ENCODE data around the gene MED27. TPM values are rescaled to one million over a fixed set of nuclear protein-coding genes. Genes with fewer than 3 reads are reported as not detected.

The MED27 gene
- total RNA-seq, 1 experiment from 2014 or later: 30.4 TPM

- Mint-ChIP-seq H3K27ac (ENCODE audit: unreplicated experiment) (no peak overlapping the region), H3K4me1 (ENCODE audit: low read depth, unreplicated experiment) (no peaks in the 10 kb centered on the region), H3K4me3 (ENCODE audit: unreplicated experiment) (no peak overlapping the region), H3K9me3 (ENCODE audit: unreplicated experiment) (no peaks in the 10 kb centered on the region), H3K27me3 (ENCODE audit: insufficient read depth, unreplicated experiment) (no peaks in the 10 kb centered on the region), H3K36me3 (ENCODE audit: insufficient read depth, unreplicated experiment) (peaks cover 10% of the 10 kb centered on the region)
- ChIA-PET POLR2A (no interaction called here), CTCF (no interaction called here)
- Histone ChIP-seq H3K4me1 (no peaks in the 10 kb centered on the region), H3K4me3 (ENCODE audit: low read depth, low read length) (no peak overlapping the region), H3K27me3 (replicated peaks; ENCODE audit: control insufficient read depth, insufficient read depth, low read length) (no peaks in the 10 kb centered on the region), H3K9me3 (no peaks in the 10 kb centered on the region), H3K36me3 (ENCODE audit: control insufficient read depth, insufficient read depth, low read length) (no peaks in the 10 kb centered on the region)
- no TSS peak for BruUV-seq (replicated peaks)
- DNase-seq: no peak
- intact Hi-C loops (cut with micrococcal nuclease; ENCODE audit: unreplicated experiment): no loop called here
- TF ChIP-seq, protein P1, sequence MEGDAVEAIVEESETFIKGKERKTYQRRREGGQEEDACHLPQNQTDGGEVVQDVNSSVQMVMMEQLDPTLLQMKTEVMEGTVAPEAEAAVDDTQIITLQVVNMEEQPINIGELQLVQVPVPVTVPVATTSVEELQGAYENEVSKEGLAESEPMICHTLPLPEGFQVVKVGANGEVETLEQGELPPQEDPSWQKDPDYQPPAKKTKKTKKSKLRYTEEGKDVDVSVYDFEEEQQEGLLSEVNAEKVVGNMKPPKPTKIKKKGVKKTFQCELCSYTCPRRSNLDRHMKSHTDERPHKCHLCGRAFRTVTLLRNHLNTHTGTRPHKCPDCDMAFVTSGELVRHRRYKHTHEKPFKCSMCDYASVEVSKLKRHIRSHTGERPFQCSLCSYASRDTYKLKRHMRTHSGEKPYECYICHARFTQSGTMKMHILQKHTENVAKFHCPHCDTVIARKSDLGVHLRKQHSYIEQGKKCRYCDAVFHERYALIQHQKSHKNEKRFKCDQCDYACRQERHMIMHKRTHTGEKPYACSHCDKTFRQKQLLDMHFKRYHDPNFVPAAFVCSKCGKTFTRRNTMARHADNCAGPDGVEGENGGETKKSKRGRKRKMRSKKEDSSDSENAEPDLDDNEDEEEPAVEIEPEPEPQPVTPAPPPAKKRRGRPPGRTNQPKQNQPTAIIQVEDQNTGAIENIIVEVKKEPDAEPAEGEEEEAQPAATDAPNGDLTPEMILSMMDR (IDR thresholded peaks at IDR 0.05; ENCODE audit: insufficient read depth in 1 of 2, low read depth in 1 of 2, low read length in 1 of 2, severe bottlenecking in 1 of 2, unreplicated experiment in 1 of 2): no peak
These were observed 205.2 kb downstream of the MED27 start for GRCh38 chr9:131874447-131874846.

DNA sequence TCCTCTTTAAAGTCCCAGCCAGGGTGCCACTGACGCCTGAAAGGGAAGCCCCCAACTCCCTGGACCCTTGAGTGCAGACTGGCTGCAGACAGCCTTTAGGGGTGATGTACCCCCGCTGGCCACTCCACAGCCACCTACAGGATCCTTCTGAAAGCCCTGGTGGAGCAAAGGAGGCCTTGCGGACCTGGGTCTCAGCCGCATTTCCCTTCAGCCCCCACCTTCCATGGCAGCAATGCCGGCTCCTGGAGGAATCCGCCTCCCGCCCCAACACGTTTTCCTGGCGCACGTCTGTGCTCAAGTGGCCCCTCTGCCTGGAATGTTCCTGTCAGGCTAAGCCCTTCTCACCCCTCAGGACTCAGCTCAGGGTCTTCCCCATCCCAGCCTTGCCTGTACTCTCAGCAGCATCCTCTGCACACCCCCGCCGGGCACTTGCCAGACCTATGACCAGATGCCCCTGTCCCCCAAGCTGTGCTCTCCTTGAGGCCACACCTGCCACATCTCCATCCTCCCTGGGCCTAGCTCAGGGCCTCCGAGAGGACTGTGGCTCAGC, 205.7 kb downstream of the MED27 start:
- Mint-ChIP-seq H3K27me3 (ENCODE audit: insufficient read depth, unreplicated experiment) (no peaks in the 10 kb centered on the region), H3K9me3 (ENCODE audit: unreplicated experiment) (no peaks in the 10 kb centered on the region), H3K27ac (ENCODE audit: unreplicated experiment) (no peak overlapping the region), H3K4me1 (ENCODE audit: low read depth, unreplicated experiment) (no peaks in the 10 kb centered on the region), H3K4me3 (ENCODE audit: unreplicated experiment) (no peak overlapping the region), H3K36me3 (ENCODE audit: insufficient read depth, unreplicated experiment) (peaks cover 10% of the 10 kb centered on the region)
- Histone ChIP-seq H3K9me3 (no peaks in the 10 kb centered on the region), H3K4me3 (ENCODE audit: low read depth, low read length) (no peak overlapping the region), H3K4me1 (no peaks in the 10 kb centered on the region), H3K36me3 (ENCODE audit: control insufficient read depth, insufficient read depth, low read length) (no peaks in the 10 kb centered on the region), H3K27me3 (replicated peaks; ENCODE audit: control insufficient read depth, insufficient read depth, low read length) (no peaks in the 10 kb centered on the region)
- POLR2A ChIA-PET: no interaction called here
- intact Hi-C loops (cut with micrococcal nuclease; ENCODE audit: unreplicated experiment): no loop called here
- no peak for DNase-seq
- TF ChIP-seq, protein P1 (IDR thresholded peaks at IDR 0.05; ENCODE audit: insufficient read depth in 1 of 2, low read depth in 1 of 2, low read length in 1 of 2, severe bottlenecking in 1 of 2, unreplicated experiment in 1 of 2): no peak
- CTCF ChIA-PET: no interaction called here
- no TSS peak for BruUV-seq (replicated peaks)

DNA sequence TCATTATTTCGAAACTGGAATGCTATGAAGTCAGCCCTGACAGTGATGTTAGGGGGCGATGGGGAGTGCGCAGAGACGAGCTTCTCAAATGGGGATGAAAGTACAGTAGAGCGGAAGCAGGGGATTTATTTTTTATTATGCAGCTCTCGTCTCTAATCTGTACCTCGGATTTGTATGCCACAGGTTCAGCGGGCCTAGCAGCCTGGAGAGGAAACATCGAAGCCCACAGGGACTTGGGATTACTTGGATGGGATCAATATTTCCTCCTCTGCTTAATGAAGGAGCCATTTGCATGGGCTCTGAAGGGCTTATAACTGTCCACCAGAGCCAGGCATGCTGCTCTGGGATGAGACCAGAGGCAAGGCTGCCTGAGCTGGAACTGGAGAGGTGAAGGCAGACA, 206.3 kb downstream of the MED27 start:
- Mint-ChIP-seq H3K4me3 (ENCODE audit: unreplicated experiment) (no peak overlapping the region), H3K27ac (ENCODE audit: unreplicated experiment) (no peak overlapping the region), H3K4me1 (ENCODE audit: low read depth, unreplicated experiment) (no peaks in the 10 kb centered on the region), H3K27me3 (ENCODE audit: insufficient read depth, unreplicated experiment) (no peaks in the 10 kb centered on the region), H3K9me3 (ENCODE audit: unreplicated experiment) (no peaks in the 10 kb centered on the region), H3K36me3 (ENCODE audit: insufficient read depth, unreplicated experiment) (peaks cover 14% of the 10 kb centered on the region)
- no TSS peak for BruUV-seq (replicated peaks)
- ChIA-PET POLR2A (no interaction called here), CTCF (no interaction called here)
- Histone ChIP-seq H3K4me1 (no peaks in the 10 kb centered on the region), H3K27me3 (replicated peaks; ENCODE audit: control insufficient read depth, insufficient read depth, low read length) (no peaks in the 10 kb centered on the region), H3K4me3 (ENCODE audit: low read depth, low read length) (no peak overlapping the region), H3K36me3 (ENCODE audit: control insufficient read depth, insufficient read depth, low read length) (no peaks in the 10 kb centered on the region), H3K9me3 (no peaks in the 10 kb centered on the region)
- DNase-seq: no peak
- TF ChIP-seq, protein P1 (IDR thresholded peaks at IDR 0.05; ENCODE audit: insufficient read depth in 1 of 2, low read depth in 1 of 2, low read length in 1 of 2, severe bottlenecking in 1 of 2, unreplicated experiment in 1 of 2): no peak
- intact Hi-C loops (cut with micrococcal nuclease; ENCODE audit: unreplicated experiment): no loop called here
